NCI-H146 treated with DMSO at 0.1 percent for 48 hours (cell line): ENCODE measurements around the gene GPR176.

ENCODE experiments used
- DNase-seq: peaks from one replicate; lab custom pipeline; 2025; ENCODE audit not compliant: unreplicated experiment; lab: John Stamatoyannopoulos, UW

The GPR176 gene

DNA sequence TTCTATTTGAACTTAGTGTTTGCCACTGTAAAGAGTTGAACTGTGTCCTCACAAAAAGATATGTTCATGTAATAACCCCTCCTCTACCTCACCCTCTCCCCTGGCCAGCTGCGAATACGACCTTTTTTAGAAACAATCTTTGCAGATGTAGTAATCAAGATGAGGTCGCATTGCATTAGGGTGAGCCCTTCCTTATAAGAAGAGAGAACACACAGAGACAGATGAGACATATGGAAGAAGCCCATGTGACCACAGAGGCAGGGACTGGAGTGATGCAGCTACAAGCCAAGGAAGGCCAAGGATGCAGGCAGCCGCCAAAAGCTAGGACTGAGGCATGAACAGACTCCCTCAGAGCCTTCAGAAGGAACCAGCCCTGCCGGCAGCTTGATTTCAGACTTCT lies 27.6 kb downstream of the GPR176 start:
- DNase-seq: no peak

DNA sequence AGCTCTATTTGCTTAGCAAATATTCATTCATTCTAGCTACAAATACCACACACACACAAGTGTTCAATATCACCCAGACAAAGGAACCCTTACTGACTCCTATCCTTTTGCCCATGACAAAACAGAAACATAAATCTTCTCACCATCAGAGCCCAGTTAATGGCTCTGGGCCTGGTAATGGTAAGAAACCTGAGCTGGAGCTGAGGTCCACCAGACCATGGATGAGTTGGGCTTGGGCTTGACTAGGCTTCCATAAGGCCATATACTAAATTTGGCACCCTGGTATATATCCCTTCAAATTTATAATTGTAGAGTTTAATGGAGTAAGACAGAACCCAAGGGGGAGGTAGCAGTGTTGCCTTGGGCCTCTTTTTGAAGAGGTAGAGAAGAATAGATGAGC lies 29.4 kb downstream of the GPR176 start:
- no peak for DNase-seq

DNA sequence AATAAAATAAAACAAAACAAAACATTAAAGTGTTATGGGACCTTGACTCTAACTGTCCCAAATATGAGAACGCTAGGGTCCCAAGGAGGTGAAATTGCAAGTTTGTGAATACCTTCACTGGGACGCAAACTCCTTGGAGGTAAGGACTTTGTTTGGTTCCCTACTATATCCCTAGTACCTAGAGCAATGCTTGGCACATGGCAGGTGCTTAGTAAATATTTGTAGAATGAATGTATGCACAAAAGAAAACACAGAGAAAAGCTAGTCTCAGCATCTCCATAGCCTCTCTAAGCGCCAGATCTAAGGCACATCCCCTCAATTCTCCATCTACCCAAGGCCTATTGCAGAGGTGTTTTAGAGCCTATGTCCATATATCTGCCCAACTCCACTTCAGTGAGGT lies 30.5 kb downstream of the GPR176 start:
- no peak for DNase-seq

DNA sequence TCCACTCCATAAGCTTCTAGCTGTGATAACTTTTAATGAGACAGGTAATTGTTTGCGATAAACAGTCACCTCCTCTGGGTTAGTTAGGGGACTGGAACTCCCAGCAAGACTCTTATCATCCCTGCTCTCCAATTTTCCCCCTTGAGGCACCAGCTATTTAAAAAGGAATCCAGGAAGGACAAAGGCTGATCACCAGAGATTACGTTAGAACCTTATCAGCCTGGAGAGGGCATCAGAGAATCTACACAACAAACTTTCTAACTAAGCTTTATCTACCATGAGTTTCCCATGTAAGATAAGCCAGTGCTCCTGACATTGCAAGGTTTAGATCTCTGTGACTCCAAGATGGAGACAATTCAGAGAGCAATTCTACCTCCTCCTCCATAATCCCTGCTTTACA lies 31.3 kb downstream of the GPR176 start:
- DNase-seq: no peak

DNA sequence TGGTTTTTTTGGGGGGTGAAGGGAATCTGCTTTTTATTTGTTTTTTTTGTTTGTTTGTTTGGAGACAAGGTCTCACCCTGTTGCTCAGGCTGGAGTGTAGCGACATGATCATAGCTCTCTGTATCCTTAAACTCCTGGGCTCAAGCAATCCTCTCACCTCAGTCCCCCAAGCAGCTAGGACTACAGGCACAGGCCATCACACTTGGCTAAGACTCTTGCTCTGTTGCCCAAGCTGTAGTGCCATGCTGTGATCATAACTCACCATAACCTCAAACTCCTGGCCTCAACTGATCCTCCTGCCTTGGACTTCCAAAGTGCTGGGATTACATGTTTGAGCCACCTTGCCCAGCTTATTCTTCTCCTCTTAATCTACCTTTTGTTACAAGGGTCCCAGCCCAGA lies 31.8 kb downstream of the GPR176 start:
- no peak for DNase-seq

DNA sequence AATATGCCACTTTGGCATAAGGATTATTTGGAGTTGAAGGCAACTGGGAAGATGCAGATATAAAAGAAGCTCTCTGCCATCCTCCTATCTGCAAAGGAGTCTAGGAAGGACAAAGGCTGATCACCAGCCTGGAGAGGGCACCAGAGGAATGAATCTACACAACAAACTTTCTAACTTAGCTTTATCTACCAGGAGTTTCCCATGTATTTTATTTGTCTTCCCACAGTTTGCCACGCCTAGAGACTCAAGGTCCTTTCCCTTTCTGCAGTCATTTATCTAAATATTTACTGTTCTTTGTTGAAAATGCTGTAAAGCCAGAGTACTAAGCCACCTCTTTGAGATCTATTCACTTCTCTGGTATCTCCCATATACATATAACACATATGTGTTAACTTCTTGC lies 32.2 kb downstream of the GPR176 start:
- no peak for DNase-seq

DNA sequence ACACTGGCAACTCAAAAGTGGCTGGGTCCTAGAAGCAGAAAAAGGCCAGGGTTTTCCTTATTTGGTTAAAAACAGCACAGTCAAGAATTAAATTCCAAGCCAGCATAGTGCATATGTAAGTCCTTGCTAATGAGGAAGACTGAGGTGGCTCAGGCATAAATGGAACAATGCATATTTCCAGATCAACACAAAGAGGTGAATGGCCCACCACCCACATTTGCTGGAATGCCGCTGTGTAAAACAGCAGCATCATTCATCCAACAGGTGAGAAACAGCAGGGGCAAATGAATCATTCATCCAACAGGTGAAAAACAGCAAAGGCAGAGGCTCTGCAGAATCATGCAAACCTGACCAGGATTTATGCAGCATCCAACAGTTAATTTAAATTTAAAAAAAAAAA lies 32.9 kb downstream of the GPR176 start:
- no peak for DNase-seq

DNA sequence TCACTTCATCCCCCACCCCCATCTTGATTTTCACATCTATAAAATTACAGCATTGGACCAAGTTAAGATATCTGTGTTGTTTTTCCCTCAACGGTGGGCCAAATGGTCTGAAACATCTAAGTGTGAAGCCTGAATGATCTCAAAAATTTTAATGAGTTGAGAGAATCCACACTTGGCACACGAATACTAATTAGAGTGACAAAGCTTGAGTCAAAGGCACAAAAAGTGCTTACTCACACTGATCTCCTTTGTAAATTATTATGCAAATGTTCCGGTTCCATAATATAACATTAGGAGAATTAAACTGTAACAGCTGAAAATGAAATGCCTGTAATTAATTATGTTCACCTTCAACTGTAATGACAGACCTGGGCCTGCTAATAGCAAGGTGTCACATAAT lies 33.6 kb downstream of the GPR176 start:
- no peak for DNase-seq

DNA sequence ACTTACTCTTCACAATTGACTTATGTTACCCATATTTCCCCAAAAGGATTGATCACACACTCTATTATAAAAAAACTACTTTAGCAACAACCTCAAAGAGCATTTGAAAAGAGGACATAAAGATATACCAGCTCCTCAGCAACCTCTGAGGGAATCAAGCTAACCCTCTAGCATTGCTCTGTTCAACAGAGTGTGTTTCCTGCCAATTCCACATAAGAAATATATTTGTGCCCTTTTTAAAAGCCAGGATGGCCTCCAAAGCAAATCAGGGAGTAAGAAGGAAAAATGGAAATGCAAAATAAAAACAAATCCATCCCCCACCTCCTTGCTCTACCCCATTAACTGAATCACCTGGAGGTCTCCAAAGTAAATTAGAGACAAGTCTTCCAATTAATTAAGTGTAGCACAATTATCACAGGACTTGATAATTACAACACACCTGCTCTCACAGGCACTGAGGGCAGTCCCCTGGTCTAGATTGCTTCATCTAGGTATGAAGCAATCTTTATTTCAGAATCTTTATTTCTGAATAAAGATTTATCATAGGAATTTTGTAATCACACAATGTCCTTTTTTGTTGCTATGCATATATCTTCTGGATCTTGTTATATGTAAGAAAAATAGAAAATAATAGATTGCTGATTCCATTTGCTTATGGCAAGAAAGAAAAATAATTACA lies 34.8 kb downstream of the GPR176 start:
- DNase-seq: no peak

DNA sequence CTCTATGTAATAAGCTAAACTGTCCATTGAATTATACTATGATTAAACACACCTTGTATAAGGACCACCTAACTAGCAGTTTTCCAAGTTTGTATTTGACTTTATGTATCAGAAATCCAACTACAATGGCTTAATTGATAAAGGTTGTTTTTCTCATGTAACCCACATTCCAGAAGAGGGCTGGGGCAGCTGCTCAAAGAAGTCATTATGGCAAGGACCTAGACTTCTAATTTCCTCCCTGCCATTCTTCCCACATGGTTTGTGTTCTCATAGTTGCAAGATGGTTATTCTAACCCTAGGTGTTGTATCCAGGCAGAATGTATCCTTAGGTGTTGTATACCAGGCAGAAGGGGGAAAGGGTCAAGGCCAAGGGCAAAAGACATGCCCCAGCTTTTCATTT lies 35.7 kb downstream of the GPR176 start:
- no peak for DNase-seq

DNA sequence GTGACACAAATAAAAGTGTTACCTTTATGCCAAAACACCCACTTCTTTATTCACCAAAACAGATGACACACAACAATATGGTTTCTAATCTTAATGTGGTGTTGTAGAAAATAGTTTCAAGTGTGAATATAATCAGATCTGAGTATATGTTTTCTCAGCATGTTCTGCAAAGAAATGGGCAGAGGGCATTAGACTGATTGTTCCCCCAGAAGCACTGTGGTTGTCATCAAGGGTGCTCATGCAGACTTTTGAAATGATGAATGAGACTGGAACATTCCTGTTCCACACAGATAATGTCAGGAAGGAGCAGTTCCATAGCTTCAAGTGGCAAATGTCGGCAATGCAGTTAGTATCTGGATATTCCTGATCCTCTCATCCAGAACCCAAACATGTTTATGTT lies 37.5 kb downstream of the GPR176 start:
- no peak for DNase-seq

DNA sequence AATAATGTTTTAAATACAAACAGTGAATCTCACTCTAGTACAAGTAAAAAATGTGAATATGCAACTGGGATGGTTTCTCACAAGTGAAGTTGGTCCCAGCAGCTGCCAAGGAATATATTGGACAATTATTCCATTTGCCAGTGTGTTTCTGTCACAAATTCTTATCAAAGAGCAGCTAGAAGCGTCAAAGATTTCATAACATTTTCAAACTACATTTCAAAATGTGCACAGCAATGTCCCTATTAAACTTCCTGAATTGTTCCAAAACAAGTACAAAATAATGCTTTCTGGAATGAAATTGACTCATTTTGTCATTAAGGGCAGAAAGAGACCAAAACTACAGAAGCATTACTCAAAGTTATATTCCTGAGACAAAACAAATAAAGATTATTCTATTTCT lies 38.3 kb downstream of the GPR176 start:
- no peak for DNase-seq

DNA sequence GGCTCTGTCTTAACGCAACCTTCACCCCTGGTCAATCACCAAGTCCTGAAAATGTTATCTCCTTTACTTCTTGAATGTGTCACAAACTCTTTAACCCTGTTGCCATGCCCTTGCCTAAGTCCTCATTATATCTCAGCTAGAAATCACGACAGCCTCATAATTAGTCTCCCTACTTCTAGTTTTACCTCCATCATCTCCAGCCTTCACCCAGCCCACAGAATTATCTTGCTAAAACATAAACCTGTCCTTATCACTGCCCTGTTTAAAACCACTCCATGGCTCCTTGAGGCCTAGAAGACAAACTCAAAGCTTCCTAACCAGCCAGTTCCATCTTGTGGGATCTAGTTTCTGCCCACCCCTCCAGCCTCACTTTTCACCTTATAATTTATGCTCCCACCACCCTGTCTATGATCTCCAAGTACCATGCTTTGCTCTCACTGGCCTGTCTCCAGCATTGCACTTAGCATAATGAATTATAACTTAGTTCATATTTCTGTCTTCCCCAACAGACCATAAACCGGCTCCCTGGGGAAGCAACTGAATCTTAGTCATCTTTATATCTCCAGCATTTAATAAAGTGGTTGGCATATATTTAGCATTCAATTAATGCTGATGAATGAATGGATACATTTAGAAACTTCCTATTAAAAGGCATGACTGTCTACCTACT lies 39.2 kb downstream of the GPR176 start:
- no peak for DNase-seq

DNA sequence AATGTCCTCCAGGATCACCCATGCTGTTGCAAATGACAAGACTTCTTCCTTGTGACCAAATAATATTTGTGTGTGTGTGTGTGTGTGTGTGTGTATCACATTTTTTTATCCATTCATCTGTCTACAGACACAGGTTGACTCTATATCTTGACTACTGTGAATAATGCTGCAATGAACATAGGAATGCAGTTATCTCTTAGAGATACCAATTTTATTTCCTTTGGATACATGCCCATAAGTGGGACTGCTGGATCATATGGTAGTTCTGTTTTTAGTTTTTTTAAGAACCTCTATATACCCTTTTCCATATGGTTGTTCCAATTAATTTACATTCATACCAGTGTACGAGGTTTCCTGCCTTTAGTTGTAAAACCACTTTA lies 41.7 kb downstream of the GPR176 start:
- DNase-seq: no peak

DNA sequence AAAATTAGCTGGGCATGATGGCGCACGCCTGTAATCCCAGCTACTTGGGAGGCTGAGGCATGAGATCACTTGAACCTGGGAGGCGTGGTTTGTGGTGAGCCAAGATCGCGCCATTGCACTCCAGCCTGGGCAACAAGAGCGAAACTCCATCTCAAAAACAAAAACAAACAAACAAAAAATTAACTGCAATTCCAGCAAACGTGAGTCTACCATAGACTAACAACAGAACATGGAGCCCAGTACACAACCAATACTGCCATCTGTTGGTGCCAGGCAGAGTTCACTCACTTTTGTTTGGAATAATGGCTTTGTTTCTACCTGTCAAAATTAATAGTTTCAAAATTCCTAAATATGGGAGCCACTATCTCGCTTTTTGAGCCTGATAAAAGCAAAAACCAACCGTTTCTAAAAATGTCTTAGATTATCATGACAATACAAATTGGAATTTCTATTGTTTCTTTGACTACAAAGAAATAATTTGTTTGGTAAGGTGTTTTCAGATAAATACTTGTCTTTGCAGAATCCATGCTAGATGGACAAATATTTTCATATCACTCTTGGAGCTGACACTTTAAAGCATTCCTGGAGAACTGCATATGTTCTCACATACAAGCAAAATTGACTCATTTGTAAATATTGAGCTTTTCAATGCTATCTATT lies 45.0 kb downstream of the GPR176 start:
- DNase-seq: no peak

DNA sequence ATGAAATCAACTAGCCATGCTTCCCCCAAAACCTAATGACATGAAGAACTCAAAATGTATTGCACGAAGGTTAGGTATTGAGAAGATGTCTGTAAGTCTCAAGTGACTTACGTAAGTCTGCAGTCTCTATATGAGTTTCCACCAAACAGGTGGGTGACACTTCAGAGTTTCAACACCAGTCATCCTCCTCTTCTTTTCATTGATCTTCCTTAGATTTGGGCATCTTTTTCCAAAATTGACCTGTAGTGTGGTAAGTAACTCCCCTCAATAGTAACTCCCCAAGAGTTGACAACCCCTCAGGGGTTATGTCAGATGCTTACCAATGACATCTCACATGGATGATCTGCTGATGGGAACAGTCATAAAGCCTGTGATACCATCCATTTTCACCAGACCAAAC lies 46.1 kb downstream of the GPR176 start:
- DNase-seq: no peak

DNA sequence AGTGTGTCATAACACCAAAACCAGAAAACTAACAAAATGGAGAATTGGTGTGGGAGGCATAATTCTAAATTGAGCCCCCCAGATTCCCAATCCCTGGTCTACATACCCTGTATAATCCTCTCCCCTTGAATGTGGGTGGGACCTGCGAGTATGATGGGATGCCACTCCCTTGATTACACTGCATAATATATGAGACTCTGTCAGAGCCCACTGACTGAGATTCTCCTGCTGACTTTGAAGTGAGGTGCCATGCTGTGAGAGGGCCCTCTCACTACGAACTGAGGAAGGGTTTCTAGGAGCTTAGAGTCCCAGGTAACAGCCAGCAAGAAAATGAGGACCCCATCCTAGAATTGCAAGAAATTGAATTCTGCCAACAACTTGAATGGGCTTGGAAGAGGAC lies 49.5 kb downstream of the GPR176 start:
- no peak for DNase-seq

DNA sequence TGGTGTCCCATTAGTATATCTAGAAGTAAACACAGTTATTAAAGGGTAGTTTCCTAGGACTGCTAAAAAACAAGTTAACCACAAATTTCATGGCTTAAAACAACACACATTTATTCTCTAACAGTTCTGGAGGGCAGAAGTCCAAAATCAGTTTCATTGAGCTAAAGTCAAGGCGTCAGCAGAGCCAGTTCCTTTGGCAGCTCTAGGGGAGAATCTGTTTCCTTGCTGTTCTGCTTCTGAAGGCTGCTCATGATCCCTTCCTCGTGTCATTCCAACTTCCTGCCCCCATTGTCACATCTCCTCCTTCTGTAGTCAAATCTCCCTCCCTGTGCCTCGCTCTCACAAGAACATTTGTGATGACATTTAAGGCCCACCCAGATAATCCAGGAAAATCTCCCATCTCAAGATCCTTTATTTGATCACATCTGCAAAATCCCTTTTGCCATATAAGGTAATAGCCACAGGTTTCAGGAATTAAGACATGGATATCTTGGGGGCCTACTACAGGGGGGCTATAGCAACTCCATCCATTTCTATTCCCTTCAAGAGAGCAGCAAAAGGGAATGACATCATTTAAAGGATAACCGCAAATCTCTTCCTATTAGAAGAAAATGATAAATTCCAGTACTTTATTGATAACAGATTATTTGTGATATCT lies 50.1 kb downstream of the GPR176 start:
- DNase-seq: no peak

DNA sequence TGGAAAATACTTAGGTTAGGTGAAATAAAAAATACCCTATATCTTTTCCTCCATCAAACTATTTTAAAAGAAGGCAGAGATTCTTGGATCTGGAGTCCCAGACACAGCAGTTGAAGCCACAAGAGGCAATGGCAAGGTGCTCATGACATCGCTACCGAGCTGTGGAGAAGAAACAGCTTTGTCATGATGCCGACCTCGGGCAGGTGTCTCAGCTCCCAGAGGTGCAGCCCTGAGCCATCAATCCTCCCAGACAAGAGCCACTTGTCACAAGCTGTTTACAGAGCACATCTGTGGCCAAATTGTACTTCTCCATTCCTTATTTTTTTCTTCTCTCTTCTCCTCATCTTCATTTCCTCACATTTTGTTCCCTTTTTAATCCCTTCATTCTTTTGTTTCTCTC lies 50.8 kb downstream of the GPR176 start:
- DNase-seq: no peak

DNA sequence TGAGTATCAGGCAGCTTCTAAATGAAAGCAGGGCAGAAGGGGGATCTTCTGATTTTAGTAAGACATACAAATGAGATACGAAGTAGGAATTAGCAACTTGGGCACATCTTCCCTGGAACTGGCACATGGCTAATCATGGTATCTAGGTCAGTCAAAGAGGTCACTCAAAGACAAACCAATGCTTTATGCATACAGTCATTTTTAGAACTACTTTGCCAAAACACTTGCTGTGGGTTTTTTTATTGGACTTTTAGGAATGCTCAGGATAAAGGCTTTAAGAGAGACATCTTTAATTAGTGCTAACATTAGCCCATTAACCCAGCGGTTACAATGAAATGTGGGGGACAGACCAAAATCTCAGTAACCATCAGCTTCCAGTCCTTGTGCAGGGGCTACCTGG lies 51.7 kb downstream of the GPR176 start:
- no peak for DNase-seq

DNA sequence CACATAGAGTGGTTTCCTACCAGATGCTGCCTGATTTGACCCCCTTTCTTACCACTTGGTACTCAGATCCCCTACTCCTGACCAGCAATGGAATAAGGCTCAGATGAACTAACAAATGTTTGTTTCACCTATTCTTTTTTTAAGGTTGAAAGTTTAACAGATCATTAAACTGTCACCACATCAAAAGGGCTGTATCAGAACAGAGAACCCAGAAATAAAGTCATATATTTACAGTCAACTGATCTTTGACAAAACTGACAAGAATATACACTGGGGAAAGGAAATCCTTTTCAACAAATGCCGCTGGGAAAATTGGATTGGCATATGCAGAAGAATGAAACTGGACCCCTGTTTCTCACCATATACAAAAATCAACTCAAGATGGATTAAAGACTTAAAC lies 56.0 kb downstream of the GPR176 start:
- no peak for DNase-seq

DNA sequence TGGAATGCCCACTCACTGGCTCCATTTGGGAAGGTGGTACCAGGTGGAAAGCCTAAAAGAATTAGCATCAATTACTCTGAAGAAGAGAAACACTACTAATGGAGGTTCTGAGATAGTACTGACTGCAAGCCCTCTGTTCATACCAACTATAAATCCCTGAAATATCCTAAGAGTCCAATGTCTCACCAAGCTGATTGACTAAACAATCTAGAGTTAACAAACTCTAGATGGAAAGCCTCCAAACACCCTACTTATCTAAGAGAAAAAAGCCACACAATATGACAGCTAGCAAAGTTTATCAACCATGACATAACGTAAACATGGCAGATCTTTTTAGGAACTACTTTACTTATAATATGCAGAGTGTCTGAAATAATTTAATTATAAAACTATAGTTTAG lies 59.2 kb downstream of the GPR176 start:
- no peak for DNase-seq
